DMS153 treated with DMSO at 0.1 percent for 48 hours (cell line): ENCODE results near the gene WDR4.
"Not testable (repeated sequence)": the region's sequence is repeated elsewhere in the genome, so short reads cannot be mapped to it uniquely, and the experiment has no call there.

ENCODE experiments used
- DNase-seq: peaks from one replicate; lab custom pipeline; 2025; ENCODE audit not compliant: unreplicated experiment; lab: John Stamatoyannopoulos, UW

WDR4 gene

DNA sequence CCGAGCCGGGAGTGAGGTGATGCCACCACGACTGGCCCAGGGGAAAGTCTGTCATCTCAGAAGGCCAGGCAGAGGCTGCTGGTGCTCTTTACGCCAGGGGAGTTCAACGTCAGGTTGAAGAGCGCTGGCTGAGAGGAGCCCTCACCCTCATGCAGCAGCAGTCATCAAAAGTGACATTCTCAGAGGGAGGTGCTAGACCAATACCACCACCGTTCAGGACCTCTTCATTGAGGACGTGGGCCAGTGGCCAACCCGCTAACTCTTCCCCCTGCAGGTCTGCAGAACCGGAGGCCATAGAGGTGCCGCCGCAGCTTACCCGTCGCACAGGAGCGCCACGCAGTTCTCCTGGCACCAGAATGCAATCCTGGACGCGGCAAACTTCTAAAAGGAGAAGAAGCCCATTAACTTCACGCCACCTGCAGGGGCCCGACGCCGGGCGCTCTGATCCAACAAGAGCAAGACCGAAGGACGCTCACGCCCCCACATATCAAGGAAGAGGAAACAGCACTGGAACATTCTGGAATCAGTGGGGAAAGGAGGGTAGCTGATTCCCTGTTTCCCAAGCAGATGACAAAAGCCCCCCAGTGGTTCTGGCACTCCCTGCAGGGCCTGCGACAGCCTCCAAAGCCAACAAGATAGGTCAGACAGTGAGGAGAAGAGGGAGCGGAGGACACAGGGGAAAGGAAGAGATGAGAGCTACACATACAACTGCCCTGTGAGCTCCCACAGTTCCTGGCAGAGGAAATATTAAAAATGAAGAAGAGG lies 24.9 kb downstream of the WDR4 start:
- DNase-seq = no peak

DNA sequence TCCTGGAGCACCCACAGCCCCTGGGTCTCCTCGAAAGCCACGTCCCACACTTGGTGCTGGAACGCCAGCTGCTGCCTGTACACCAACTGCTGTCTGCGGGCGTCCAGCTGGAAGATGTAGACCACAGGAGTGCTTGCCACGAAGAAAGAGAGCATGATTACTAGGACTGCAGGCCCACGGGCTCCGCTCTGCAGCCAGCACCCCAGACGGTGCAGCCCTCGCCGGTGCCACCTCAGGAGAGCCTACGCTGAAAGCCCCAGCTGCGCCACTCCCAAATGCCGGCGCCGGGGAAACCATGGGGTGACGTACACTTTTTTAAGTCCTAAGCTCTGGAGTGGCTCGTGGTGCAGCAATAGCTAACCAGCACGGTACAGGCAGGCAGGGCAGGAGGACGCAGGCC lies 25.7 kb downstream of the WDR4 start:
- no peak for DNase-seq

GRCh38 chr21:42852925-42853570 lies 26.3 kb downstream of the WDR4 start:
- DNase-seq = no peak

DNA sequence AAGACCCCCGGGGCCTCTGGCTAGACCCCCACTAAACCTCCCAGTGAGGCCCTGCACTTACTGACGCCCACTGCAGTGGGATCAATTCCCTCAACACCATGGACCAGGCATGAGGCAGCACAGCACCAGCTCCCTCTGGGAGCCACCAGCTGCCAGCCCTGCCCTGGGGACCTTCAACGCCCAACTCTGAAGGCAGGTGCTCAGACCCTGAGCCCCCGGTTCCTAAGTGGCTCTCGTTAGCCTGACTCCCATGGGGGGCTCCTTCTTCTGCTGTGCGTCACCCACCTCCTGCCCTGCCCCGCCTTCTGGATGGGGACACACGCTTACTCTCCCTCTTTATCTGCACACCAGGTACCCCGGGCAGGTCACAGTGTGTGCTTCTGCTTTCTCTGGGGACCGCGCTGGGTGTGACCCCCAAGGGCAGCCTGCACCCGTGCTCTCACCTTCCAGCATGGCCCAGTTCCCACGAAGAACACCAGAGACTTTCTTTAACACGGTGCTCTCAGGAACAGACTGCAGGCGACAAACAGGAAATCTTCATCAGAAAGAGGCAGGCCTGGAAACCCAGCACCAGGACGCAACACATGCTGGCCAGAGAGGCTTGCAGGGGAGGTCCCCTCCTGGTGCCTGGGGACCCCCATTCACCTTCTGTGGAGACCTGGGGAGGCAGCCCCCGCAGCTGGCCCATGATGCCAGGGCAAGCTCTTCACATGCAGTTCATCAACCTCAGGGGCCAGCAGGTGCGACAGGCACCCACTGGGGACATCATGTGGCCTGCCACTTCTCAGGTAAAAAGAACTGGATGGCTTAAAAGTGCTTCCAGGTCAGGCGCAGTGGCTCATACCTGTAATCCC lies 27.3 kb downstream of the WDR4 start:
- no peak for DNase-seq

- no peak for DNase-seq
Measured at GRCh38 chr21:42850866-42851391, 28.4 kb downstream of the WDR4 start.

- no peak for DNase-seq
Measured at GRCh38 chr21:42850463-42850862, 28.9 kb downstream of the WDR4 start.

DNA sequence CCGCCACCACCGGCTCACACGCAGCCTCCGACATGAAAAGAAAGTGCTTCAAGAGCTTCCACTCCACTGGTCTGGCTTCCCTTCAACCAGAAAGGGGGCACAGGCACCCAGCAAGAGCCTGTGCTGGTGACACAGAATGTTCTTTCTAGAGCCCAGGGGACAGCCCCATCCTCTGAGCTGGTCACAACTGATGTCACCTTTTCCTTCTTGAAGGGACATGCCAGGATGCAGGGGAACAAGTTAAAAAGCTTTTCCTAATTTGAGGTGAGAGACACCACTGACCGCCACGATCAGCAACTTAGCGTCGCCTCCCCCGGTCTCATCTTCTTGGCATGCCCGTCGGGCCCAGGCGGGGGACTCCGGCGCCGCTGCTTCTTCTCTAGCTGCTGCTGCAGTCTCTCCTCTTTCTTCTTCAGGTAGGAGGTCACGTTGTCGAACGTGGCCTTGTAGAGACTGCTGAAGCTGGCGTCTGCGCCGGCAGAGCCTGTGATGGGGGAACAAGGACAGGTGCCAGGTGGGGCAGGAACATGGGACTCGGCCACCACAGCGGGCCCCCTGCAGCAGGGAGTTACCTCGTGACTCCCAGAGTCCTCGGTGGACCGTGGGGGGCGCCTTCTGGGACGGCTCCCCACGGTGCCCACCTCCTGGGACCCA lies 29.5 kb downstream of the WDR4 start:
- no peak for DNase-seq

DNA sequence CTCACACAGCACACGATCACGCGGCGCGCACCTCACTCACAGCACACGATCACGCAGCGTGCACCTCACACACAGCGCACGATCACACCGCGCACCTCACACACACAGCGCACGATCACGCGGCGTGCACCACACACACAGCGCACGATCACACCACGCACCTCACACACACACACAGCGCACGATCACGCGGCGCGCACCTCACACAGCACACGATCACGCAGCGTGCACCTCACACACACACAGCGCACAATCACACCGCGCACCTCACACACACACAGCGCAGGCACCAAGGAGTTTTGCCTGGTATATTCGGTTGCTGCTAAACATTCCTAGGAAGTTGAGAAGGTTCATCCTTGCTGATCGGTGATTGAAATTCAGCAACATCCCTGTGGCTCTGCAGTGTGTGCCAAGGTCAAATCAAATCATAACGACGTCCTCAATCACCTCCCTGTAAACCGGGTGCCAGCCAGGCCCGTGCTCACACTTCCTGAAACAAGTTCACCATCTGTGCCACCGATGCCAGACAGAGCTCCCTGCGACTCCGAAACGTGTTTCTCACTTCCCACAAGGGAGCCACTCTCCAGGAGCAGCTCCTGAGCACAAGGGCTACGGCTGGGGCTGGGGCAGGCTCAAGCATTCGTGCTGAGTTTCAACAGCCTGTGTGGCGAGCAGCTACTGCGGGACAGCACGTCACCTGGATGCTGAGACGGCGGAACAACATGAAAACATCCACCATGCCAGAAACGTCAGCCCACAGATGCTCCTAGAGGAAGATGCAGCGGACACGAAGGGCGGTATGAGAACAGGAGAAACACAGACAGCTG lies 30.2 kb downstream of the WDR4 start:
- no peak for DNase-seq

GRCh38 chr21:42848144-42848931 lies 31.0 kb downstream of the WDR4 start:
- not testable (repeated sequence) for DNase-seq

DNA sequence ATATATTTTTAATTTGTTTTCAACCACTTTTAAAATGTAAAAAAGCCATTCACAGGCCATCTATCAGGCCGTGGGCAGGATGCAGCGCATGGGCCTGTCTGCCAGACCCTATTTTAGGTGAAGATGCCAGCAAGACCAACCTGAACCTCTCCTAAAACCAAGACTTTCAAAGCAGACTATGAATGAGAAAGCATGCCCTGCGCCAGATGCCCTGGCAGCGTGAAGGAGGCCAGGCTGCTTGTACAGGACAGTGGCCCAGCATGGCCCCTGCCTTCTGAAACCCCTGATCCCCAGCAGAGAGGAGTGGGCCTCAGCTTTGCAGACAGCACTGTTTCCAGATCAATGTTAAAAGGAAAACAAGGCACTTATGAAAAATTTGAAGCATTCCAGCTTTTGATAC lies 31.6 kb downstream of the WDR4 start:
- DNase-seq = no peak

DNA sequence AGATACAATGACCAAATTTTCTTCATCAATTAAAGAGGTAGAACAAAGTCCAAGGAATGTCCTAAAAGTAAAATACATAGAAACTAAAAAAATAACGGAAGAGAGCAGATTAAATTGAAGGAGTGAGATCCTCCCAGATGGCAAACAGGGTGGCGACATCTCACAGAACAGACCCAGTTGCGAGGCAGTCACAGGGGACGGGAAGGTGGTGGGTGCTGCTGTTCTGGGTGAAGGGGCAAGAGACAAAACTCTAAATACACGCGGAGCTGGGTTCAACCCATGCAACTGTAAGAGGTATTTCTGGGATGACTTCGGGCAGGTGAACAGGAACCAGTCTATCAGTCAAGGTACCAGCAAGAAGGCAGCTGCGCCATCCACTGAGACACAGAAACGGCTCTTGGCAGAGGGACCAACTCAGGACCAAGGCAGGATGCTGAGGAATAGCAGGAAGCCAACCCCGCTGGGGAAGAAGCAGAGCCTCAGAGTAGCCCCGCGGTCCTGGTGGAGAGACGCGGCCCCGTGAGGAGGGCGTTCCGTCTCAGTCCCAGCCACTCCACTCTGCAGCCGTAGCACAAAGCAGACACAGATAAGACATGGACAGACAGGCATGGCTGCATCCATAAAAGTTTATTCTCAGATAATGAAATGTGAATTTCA lies 32.2 kb downstream of the WDR4 start:
- no peak for DNase-seq

DNA sequence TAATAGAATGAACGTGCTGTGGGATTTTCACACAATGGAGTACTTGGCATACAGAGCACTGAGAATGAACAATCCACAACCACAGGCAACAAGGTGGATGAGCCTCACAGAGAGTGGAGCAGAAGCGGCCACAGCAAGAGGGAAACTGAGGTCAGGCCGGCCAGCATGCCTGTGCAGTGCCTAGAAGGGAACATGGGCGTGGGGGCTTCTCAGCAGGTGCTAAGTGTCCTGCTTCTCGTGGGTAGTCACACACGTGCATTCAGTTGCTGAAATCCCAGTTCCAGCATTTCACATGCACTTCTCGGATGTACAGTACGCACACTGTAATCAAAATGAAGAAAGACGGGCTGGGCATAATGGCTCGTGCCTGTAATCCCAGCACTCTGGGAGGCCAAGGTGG lies 33.1 kb downstream of the WDR4 start:
- DNase-seq = no peak

DNA sequence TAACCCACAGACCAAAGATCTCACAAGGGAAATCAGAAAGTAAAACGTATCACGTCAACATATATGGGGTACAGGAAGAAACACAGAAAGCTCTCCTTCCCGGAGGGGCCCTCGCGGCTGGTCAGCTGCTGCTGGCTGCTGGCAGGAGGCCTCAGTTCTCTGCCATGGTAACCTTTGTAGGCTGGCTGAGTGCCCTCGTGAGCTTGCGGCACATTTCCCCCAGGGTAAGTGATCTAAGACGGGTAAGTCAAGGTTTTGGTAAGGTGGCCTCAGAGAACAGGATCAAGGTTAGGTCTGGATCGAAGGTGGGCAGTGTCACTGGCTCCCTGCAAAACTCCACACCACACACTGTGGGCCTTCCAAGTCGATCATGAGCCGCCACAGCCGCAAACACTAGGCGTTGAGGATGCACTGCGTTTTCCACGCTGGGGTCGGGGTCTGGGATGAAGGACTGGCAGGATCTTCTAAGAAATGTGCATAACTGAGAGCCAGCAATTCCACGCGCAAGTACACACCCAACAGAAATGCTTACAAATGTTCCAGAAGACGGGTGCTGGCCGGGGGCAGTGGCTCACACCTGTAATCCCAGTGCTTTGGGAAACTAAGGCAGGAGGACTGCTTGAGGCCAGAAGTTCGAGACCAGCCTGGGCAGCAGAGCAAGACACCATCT lies 33.9 kb downstream of the WDR4 start:
- no peak for DNase-seq

DNA sequence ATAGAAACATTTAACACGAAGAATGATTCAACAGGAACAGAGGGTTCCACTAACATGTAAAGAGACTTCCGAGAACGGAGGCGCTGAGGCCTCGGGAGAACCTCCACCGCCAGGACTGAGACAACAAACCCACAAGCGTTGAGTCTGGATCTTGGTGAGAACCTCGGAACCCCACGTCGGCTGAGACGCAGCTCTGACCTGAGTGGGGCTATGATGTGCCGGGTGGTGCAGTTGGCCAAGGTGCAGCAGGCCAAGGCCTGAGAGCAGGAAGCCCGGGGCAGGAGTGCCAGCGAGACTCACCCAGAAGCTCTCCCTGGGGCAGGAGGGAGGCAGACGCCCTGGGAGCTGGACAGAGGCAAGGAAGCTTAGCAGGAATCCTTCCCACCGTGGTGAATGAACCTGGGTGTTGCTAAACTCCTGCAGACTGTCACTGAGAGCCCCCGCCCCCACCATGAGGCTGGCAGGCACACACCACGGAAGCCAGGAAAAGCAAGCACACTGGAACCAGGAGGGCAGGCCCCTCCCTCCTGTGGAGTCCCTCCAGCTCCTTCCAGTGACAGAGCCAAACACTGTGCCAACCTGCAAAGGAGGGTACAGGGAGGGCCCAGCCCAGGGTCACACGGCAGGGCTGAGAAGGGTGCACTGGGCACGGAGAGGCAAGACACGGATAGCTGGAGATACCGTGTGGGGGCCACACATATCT lies 34.8 kb downstream of the WDR4 start:
- DNase-seq = no peak

DNA sequence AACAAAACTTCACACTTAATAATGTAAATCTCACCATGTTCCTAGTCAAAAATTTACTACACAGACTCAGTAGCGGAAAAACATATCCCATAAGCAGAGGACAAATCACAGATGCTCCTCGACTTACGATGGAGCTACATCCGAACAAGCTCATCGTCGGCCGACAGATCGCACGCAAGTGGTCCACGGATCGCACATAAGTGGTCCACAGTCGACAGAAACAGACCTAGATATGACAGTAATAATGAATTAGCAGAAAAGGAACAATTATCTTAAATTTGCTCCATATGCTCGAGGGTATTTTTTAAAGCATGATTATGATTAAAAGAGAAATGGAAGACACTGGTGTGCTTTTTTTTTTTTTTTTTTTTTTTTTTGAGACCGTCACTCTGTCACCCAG lies 36.3 kb downstream of the WDR4 start:
- DNase-seq = no peak

GRCh38 chr21:42841916-42842655 lies 37.3 kb downstream of the WDR4 start:
- not testable (repeated sequence) for DNase-seq
